Measurements from ENCODE around the gene AFF1. TPM values are rescaled to one million over a fixed set of nuclear protein-coding genes. Genes with fewer than 3 reads are reported as not detected.
A peak's percentile ranks its signal among the peaks of the same experiment; 100 is the strongest.

AFF1 gene
- total RNA-seq, 1 donor from 2014 or later, result 112 TPM

- Histone ChIP-seq H3K27me3 (no peaks in the 10 kb centered on the region), H3K9me3 (no peaks in the 10 kb centered on the region), H3K27ac (peak overlapping the region; percentile 86 to 87), H3K4me3 (peak overlapping the region in 1 of 2 donors; percentile 48), H3K4me1 (peaks cover 5 to 41% of the 10 kb centered on the region in 2 donors), H3K36me3 (peaks cover 4 to 10% of the 10 kb centered on the region in 2 donors)
- no peak for TF ChIP-seq CTCF (IDR thresholded peaks at IDR 0.05)
- intact Hi-C loops (cut with DNase I), result no loop called here
- DNase-seq (ENCODE audit: low spot score in 2 of 2), result no peak
These were observed 110.4 kb downstream of the AFF1 start for GRCh38 chr4:87045234-87045558.

- no peak for TF ChIP-seq CTCF (IDR thresholded peaks at IDR 0.05)
- H3K9me3 ChIP-seq, result no peaks in the 10 kb centered on the region
- peak overlapping the region; percentile 86 to 87 for H3K27ac ChIP-seq
- intact Hi-C loops (cut with DNase I), result no loop called here
- DNase-seq (ENCODE audit: low spot score in 2 of 2), result no peak
- peaks cover 4 to 10% of the 10 kb centered on the region in 2 donors for H3K36me3 ChIP-seq
- peak overlapping the region; percentile 19 to 48 for H3K4me3 ChIP-seq
- H3K4me1 ChIP-seq, result peaks cover 5 to 45% of the 10 kb centered on the region in 2 donors
- H3K27me3 ChIP-seq, result no peaks in the 10 kb centered on the region
These were observed 110.8 kb downstream of the AFF1 start for GRCh38 chr4:87045659-87046058.

GRCh38 chr4:87046121-87046551 is 111.3 kb downstream of the AFF1 start:
- no peak for DNase-seq (ENCODE audit: low spot score in 2 of 2)
- intact Hi-C loops (cut with DNase I), result no loop called here
- H3K4me3 ChIP-seq, result peak overlapping the region; percentile 19 to 48
- no peak for TF ChIP-seq CTCF (IDR thresholded peaks at IDR 0.05)
- peaks cover 4 to 10% of the 10 kb centered on the region in 2 donors for H3K36me3 ChIP-seq
- no peaks in the 10 kb centered on the region for H3K9me3 ChIP-seq
- peak overlapping the region; percentile 86 to 87 for H3K27ac ChIP-seq
- peaks cover 5 to 47% of the 10 kb centered on the region in 2 donors for H3K4me1 ChIP-seq
- no peaks in the 10 kb centered on the region for H3K27me3 ChIP-seq

GRCh38 chr4:87047281-87047798 is 112.5 kb downstream of the AFF1 start:
- Histone ChIP-seq H3K27me3 (no peaks in the 10 kb centered on the region), H3K36me3 (peaks cover 4 to 10% of the 10 kb centered on the region in 2 donors), H3K4me3 (no peak overlapping the region), H3K4me1 (peaks cover 5 to 51% of the 10 kb centered on the region in 2 donors), H3K9me3 (no peaks in the 10 kb centered on the region), H3K27ac (peak overlapping the region; percentile 86 to 87)
- intact Hi-C loops (cut with DNase I), result no loop called here
- no peak for DNase-seq (ENCODE audit: low spot score in 2 of 2)
- no peak for TF ChIP-seq CTCF (IDR thresholded peaks at IDR 0.05)

GRCh38 chr4:87049508-87049907 is 114.7 kb downstream of the AFF1 start:
- no peaks in the 10 kb centered on the region for H3K27me3 ChIP-seq
- no peak for TF ChIP-seq CTCF (IDR thresholded peaks at IDR 0.05)
- H3K4me3 ChIP-seq, result no peak overlapping the region
- H3K27ac ChIP-seq, result peak overlapping the region in 1 of 2 donors; percentile 84
- H3K9me3 ChIP-seq, result no peaks in the 10 kb centered on the region
- DNase-seq (ENCODE audit: low spot score in 2 of 2), result no peak
- peaks cover 4 to 10% of the 10 kb centered on the region in 2 donors for H3K36me3 ChIP-seq
- intact Hi-C loops (cut with DNase I), result no loop called here
- H3K4me1 ChIP-seq, result peaks cover 14 to 65% of the 10 kb centered on the region in 2 donors

- no peak for TF ChIP-seq CTCF (IDR thresholded peaks at IDR 0.05)
- no peaks in the 10 kb centered on the region for H3K27me3 ChIP-seq
- intact Hi-C loops (cut with DNase I), result no loop called here
- peak overlapping the region; percentile 83 to 84 for H3K27ac ChIP-seq
- peaks cover 15 to 63% of the 10 kb centered on the region in 2 donors for H3K4me1 ChIP-seq
- H3K36me3 ChIP-seq, result peaks cover 4 to 10% of the 10 kb centered on the region in 2 donors
- DNase-seq (ENCODE audit: low spot score in 2 of 2), result peak in 1 of 2 donors; percentile 78
- H3K4me3 ChIP-seq, result peak overlapping the region in 1 of 2 donors; percentile 8
- H3K9me3 ChIP-seq, result no peaks in the 10 kb centered on the region
These were observed 115.8 kb downstream of the AFF1 start for GRCh38 chr4:87050596-87050995.

Measured in ascending aorta (tissue), 2 donors.